ENCODE data around the gene ADTRP. TPM values are rescaled to one million over a fixed set of nuclear protein-coding genes. Genes with fewer than 3 reads are reported as not detected.
"Not testable (repeated sequence)": the region's sequence is repeated elsewhere in the genome, so short reads cannot be mapped to it uniquely, and the experiment has no call there.

ADTRP gene
- total RNA-seq, 1 experiment from 2014 or later: 0.74 TPM

DNA sequence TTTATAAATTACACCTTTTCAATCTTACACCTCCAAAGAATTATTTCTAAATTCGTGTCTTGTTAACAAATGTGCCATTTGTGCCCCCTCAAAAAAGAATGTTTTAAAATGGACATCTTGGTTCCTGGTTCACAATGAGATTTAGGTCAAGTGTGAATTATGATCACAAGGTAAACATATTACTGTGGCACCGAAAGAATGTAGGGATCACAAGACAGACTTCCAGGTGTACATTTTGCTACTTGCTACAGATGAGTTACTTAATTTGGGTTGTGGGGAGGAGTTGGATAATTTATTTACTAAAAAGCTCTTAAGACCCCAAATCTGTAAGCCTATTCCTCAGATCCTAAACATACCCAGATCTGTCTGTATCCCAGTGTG, 25.0 kb upstream of the ADTRP start:
- no peak for DNase-seq (ENCODE audit: low spot score)

GRCh38 chr6:11802886-11803590, 24.4 kb upstream of the ADTRP start:
- DNase-seq (ENCODE audit: low spot score): no peak

GRCh38 chr6:11800531-11800930, 21.9 kb upstream of the ADTRP start:
- not testable (repeated sequence) for DNase-seq (ENCODE audit: low spot score)

- DNase-seq (ENCODE audit: low spot score): no peak
Measured at GRCh38 chr6:11798538-11798937, 19.9 kb upstream of the ADTRP start.

- DNase-seq (ENCODE audit: low spot score): no peak
Measured at GRCh38 chr6:11798096-11798495, 19.5 kb upstream of the ADTRP start.

- DNase-seq (ENCODE audit: low spot score): no peak
Measured at GRCh38 chr6:11796829-11797228, 18.2 kb upstream of the ADTRP start.

- peak; percentile 23 for DNase-seq (ENCODE audit: low spot score)
Measured at GRCh38 chr6:11795403-11795802, 16.8 kb upstream of the ADTRP start.

- DNase-seq (ENCODE audit: low spot score): no peak
Measured at GRCh38 chr6:11793277-11793676, 14.7 kb upstream of the ADTRP start.

DNA sequence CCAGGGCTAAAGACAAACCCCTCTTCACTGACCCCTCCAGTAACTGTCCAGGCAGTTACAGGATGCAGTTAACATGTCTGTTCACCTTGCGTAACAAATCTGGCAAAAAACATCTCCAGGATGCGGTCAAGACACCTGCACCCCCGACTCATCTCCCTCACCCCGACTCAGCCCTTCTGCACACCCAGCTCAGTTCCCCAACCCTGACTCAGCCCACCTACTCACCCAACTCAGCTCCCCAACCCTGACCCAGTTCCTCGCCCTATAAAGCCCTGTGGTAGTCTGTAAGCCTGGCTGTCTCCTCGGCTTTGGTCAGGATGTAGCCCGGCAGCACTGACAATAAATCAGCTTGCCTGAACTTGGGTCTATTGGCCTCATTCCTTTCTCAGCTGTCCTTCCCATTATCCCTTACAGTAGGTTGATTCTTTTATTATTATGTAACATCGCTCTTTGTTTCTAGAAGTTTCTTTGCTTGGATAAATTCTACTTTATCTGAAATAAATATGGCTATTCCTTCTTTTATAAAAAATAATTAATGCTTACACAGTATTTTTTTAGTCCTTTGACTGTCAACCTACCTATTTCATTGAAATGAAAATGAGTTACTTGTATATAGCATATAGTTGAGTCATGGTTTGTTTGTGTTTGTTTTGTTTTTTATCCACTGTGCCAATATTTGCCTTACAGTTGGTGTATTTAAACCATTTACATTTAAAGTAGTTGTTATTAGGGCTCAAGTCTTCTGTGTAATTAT, 12.9 kb upstream of the ADTRP start:
- DNase-seq (ENCODE audit: low spot score): no peak

GRCh38 chr6:11789744-11790143, 11.1 kb upstream of the ADTRP start:
- no peak for DNase-seq (ENCODE audit: low spot score)

GRCh38 chr6:11788043-11788442, 9.4 kb upstream of the ADTRP start:
- no peak for DNase-seq (ENCODE audit: low spot score)

GRCh38 chr6:11785774-11786579, 7.4 kb upstream of the ADTRP start:
- no peak for DNase-seq (ENCODE audit: low spot score)

DNA sequence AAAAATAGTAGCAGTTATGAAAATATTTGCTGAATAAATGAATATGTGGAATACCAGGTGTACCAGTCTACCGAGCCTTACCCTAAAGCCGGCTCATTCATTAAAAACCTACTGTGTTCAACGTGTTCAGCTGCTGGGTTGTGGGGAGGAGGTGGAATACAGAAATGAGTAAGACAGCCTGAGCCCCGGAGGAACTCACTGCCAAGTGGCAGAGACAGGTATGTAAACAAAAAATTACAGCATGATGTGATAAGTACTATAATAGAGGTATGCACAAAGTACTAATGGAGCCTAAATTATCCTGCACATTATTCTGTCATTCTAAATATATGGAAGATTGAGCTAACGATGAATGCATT, 6.8 kb upstream of the ADTRP start:
- no peak for DNase-seq (ENCODE audit: low spot score)

DNA sequence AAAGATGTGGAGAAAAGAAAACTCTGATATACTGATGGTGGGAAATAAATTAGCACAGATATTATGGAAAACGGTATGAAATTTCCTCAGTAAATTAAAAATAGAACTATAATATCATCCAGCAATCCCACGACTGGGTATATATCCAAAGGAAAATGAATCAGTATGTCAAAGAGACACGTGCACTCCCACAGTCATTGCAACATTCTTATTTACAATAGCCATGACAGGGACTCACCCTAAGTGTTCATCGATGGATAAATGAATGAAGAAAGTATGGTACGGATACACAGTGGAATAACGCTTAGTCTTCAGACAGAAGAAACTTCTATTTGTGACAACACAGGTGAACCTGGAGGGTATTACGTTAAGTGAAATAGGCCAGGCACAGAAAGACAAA, 5.7 kb upstream of the ADTRP start:
- DNase-seq (ENCODE audit: low spot score): no peak

DNA sequence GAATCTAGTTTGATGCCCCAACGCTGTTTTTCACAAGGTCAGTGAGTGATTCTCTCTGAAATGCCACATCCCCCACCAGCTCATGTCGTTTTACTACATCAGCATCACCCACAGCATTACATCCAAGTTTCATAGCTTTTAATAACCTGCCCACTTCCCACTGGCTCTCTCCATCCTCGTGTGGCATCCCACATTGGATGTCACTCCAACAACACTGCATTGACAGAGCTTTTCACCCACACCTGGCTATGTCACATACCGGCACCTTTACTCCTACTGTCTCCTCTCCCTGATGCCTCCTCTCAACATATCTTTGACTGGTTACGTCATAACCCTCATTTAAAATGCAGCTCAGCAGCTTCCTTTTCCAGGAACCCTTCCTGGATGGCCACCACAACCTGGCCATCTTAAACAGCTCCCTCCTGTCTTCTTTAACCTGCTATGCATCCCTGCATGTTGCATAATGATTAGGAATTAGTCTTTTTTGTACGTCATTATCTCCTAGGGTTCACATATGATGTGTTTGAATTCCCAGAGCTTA, 5.0 kb upstream of the ADTRP start:
- DNase-seq (ENCODE audit: low spot score): no peak

GRCh38 chr6:11782524-11782923, 3.9 kb upstream of the ADTRP start:
- no peak for DNase-seq (ENCODE audit: low spot score)

DNA sequence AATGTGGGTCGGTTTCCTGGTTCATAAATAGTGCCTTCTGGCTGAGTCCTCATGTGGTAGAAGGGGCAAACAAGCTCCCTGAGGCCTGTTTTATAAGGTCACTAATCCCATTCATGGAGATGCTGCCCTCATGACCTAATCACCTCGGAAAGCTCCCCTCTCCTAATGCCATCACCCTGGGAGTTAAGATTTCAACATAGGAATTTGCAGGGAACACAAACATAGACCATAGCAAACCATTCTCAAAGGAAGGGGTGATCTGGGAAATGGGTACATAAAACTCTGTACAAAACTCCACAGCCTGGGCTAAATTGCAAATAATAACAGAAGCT, 1.5 kb upstream of the ADTRP start:
- no peak for DNase-seq (ENCODE audit: low spot score)

- DNase-seq (ENCODE audit: low spot score): no peak
Measured at GRCh38 chr6:11779329-11780096, 910 bp upstream of the ADTRP start.

DNA sequence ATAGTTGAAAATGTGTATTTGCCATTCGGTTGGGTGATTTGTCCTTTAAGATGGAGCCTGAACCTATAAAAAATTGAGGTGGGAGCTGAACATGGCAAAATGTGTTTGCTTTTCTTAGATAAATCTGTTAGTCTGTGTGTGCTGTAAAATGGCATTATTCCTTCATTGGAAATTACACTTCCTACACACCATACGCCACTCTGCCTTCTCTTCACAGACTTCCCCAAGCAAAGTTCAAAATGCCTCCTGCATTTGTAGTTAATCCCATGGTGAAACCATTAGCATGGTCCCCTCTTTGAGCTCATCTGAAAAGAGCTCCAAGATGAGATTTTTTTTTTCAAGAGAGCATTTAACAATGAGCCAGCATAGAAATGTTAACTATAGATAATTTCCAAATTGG, 567 bp downstream of the ADTRP start:
- DNase-seq (ENCODE audit: low spot score): no peak

GRCh38 chr6:11775791-11776409, 2.7 kb downstream of the ADTRP start:
- DNase-seq (ENCODE audit: low spot score): no peak

DNA sequence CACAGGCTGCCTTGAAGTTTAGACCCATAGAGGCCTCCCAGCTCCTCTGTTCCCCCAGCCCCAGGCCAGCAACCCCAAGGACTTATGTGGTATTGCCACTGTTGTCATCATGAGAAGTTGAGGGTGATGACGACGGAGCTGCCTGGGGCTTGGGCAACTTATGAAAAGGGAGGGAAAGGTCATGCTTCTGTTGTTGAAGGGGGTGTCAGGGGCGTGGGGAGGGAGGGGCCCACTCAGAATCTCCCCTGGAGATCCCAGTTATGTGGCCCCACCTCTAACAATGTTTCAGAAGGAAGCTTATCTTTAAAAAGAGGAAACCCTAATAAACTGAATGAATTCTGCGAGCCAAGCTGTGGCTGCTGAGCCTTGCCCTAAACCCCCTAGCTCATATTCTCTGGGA, 4.2 kb downstream of the ADTRP start:
- DNase-seq (ENCODE audit: low spot score): no peak

Data from H4 (cell line).